Measurements from ENCODE around the gene SELPLG.

DNA sequence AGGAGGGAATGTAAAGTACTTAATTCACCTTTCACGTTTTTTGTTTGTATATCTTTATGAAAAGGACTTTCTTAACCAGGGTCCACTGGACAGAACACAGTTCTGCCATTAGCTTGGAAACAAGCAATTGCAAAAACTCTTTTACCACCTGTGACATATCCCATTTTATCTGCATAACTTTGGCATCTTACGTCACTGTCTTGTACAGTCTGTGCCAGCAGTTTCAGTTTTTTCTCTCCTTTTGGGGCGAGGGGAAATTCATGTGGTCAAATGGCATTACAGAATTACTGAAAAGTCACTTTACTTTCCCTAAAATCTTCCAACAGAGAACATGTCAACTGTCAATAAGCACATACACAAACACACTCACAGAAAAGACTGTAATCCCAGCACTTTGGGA is 43.7 kb upstream of the SELPLG start:
- TF ChIP-seq, protein P1, sequence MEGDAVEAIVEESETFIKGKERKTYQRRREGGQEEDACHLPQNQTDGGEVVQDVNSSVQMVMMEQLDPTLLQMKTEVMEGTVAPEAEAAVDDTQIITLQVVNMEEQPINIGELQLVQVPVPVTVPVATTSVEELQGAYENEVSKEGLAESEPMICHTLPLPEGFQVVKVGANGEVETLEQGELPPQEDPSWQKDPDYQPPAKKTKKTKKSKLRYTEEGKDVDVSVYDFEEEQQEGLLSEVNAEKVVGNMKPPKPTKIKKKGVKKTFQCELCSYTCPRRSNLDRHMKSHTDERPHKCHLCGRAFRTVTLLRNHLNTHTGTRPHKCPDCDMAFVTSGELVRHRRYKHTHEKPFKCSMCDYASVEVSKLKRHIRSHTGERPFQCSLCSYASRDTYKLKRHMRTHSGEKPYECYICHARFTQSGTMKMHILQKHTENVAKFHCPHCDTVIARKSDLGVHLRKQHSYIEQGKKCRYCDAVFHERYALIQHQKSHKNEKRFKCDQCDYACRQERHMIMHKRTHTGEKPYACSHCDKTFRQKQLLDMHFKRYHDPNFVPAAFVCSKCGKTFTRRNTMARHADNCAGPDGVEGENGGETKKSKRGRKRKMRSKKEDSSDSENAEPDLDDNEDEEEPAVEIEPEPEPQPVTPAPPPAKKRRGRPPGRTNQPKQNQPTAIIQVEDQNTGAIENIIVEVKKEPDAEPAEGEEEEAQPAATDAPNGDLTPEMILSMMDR (IDR thresholded peaks at IDR 0.05; ENCODE audit: insufficient read depth, low read depth, low read length) = no peak
- no peak for TF ChIP-seq EZH2 (IDR thresholded peaks at IDR 0.05; ENCODE audit: insufficient read depth, low read length)

Data from astrocyte (in vitro differentiated cells and primary cell).